Bone marrow (tissue), 2 donors: ENCODE measurements around the gene AMACR.
"Not testable (repeated sequence)": the region's sequence is repeated elsewhere in the genome, so short reads cannot be mapped to it uniquely, and the experiment has no call there.

Source experiments
- DNase-seq, 2 donors: peaks; one replicate each; lab custom pipeline; 2025; lab: John Stamatoyannopoulos, UW

AMACR gene

GRCh38 chr5:34037726-34038125, 29.9 kb upstream of the AMACR start:
- no peak for DNase-seq

GRCh38 chr5:34035756-34036155, 27.9 kb upstream of the AMACR start:
- DNase-seq, result no peak

GRCh38 chr5:34034534-34035327, 26.9 kb upstream of the AMACR start:
- no peak for DNase-seq

- DNase-seq, result no peak
Measured at GRCh38 chr5:34031966-34032365, 24.1 kb upstream of the AMACR start.

GRCh38 chr5:34031117-34031516, 23.3 kb upstream of the AMACR start:
- no peak for DNase-seq

- DNase-seq, result not testable (repeated sequence)
Measured at GRCh38 chr5:34030585-34030984, 22.7 kb upstream of the AMACR start.

GRCh38 chr5:34030048-34030447, 22.2 kb upstream of the AMACR start:
- no peak for DNase-seq

GRCh38 chr5:34028349-34028748, 20.5 kb upstream of the AMACR start:
- no peak for DNase-seq

- DNase-seq, result no peak
Measured at GRCh38 chr5:34026089-34026761, 18.4 kb upstream of the AMACR start.

- DNase-seq, result no peak
Measured at GRCh38 chr5:34022121-34022705, 14.4 kb upstream of the AMACR start.

GRCh38 chr5:34021334-34021733, 13.5 kb upstream of the AMACR start:
- no peak for DNase-seq

- no peak for DNase-seq
Measured at GRCh38 chr5:34020726-34021125, 12.9 kb upstream of the AMACR start.

GRCh38 chr5:34017254-34017653, 9.4 kb upstream of the AMACR start:
- DNase-seq, result no peak

- no peak for DNase-seq
Measured at GRCh38 chr5:34016750-34017149, 8.9 kb upstream of the AMACR start.

- DNase-seq, result no peak
Measured at GRCh38 chr5:34016222-34016621, 8.4 kb upstream of the AMACR start.

GRCh38 chr5:34015120-34015822, 7.4 kb upstream of the AMACR start:
- no peak for DNase-seq

GRCh38 chr5:34014626-34015025, 6.8 kb upstream of the AMACR start:
- no peak for DNase-seq

GRCh38 chr5:34013547-34013946, 5.7 kb upstream of the AMACR start:
- no peak for DNase-seq

GRCh38 chr5:34012791-34013190, 4.9 kb upstream of the AMACR start:
- DNase-seq, result no peak

- DNase-seq, result no peak
Measured at GRCh38 chr5:34011536-34011935, 3.7 kb upstream of the AMACR start.

GRCh38 chr5:34010146-34010545, 2.3 kb upstream of the AMACR start:
- not testable (repeated sequence) for DNase-seq

- DNase-seq, result no peak
Measured at GRCh38 chr5:34009610-34010009, 1.8 kb upstream of the AMACR start.

GRCh38 chr5:34008802-34009201, 952 bp upstream of the AMACR start:
- DNase-seq, result peak in 1 of 2 donors; percentile 15
